ENCODE results near the gene PDLIM7.
"Not testable (repeated sequence)": the region's sequence is repeated elsewhere in the genome, so short reads cannot be mapped to it uniquely, and the experiment has no call there.

The PDLIM7 gene

DNA sequence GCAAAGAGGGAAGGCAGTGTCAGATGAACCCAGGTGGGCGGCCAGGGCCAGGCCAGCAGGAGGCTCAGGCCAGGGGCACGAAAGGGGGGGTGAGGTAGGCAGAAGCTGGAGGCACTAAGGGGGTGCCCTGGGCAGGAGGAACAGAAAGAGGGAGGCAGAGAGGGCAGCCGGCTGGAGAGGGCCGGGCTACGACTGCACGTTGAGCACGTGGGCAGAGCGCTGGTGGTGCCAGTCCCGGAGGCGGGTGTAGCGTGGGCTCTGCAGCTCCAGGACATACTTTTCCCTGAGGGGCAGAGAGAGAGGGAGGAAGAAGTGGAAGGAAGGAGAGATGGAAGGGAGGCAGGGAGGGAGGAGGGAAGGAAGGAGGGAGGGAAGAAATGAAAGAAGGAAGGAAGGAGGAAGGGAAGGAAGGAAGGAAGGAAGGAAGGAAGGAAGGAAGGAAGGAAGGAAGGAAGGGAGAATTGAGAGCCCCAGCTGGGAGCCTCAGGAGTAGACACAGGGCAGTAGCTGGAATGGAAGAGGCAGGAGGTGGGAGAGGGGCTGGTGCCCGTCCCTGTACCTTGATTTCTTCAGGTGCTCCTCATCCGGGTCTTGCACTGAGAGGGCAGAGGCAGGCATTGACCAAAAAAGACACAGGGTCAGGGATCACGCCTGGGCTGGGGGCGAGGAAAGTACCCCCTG lies 7.0 kb downstream of the PDLIM7 start:
- DNase-seq: no peak

DNA sequence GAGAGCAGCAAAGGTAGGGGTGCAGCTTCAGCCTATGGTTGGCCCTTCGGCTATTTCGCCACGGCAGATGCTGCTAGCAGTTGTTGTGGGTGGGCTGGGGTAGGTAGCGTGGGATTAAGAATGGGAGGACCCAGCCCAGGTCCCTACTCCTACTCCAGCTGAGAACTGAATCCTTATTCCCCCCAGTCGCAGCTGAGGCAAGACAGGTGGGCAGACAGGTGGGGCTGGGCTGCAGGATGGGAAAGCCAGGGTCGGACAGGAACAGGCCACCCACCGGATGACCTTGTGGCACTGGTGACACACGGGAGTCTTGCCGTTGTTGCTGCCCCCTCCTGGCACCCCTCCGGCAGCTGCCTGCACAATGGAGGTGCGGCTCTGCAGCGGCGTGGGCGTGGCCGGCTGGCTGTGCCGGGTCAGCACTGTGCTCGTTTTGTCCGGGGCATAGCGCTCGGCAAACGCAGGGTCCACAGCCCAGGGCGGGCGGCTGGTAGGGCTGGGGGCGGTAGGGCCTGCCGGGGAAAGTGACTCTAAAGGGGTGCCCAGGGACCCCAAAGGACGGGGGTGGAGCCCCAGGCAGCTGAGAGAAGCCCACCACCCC lies 8.2 kb downstream of the PDLIM7 start:
- DNase-seq: no peak

DNA sequence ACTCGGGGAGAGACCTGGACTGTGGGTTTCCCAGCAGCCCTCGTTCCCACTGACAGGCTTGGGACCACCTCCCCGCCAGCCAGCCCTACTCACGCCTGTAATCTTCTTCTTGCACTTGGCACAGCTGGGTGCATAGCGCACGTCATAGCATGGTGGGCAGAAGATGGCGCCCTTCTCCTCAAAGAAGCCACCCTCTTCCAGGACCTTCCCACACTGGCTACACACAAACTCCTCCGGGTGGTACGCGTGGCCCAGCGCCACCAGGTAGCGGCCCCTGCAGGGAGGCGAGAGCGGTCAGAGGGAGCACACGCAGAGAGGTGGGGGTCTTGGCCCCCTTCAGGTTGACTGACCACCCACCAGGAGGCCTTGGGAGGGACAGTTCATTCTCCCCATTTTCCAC lies 9.4 kb downstream of the PDLIM7 start:
- no peak for DNase-seq

DNA sequence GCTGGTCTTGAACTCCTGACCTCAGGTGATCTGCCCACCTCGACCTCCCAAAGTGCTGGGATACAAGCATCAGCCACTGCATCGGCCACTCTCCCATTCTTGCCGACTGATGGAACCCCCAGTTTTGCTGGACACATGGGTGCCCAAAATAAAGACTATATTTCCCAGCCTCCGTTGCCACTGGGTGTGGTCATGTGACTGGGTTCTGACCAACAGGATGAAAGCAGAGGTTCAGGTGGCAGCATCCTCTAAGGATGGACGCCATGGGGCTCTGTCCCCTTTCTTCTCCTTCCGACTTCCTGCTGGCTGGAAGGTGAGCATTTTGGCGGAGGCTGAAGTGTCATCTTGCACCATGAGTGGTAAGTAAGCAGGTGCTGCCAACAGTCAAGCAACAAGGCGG lies 10.3 kb downstream of the PDLIM7 start:
- DNase-seq: no peak

DNA sequence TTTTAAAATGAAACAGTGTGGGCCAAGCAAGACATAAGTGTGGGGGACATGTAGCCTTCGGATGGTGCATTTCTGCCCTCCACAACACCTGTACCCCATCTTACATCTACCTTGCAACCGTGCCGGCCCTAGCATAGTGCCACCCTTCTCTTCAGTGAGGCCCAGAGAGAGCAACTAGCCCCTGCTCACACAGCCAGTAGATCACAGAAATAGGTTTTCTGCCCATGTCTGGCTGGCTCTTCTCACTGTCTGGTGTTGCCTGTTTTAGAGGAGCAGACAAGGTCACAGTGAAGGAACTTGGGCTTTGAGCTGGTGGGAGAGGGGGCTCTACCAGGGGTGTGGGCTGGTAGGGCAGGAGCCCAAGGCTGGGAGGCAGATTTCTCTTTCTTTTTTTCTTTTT lies 11.1 kb downstream of the PDLIM7 start:
- DNase-seq: no peak

DNA sequence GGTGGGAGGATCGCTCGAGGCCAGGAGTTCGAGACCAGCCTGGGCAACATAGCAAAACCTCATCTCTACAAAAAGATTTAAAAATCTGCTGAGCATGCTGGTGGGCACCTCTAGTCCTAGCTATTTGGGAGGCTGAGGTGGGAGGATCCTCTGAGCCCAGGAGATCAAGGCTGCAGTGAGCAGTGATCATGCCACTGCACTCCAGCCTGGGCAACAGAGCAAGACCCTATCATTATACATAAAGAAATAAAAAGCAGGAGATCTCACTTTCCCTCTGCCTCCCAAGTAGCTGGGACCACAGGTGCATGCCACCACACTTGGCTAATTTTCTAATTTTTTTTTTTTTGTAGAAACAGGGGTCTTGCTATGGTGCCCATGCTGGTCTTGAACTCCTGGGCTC lies 11.7 kb downstream of the PDLIM7 start:
- not testable (repeated sequence) for DNase-seq

DNA sequence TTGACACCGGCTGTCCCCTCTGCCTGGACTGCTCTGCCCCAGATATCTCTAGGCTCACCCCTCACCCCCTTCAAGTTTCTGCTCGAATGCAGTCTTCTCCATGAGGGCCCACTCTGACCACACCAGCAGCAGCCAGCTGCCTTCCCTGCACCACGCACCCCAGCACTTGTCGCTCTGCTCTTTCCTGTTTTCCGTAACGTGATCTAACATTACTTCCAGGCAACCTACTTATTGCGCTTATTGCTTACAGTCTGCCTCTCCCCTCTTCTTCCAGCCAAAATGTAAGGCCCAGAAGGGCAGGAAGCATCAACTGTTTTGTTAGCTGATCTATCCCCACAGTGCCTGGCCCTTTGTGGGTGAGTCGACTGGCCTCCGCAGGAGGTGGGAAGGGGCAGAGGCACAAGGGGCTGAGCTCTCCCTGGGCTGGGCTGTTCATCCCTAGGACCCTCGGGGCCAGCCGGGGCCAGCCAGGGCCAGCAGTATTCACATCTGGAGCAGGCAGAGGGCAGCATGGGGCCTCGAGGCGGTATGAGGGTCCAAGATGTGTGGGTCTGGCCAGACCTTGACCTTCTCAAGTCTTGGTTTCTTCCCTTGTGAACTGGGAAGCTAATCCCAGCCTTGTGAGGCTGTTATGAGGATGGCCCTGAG lies 12.4 kb downstream of the PDLIM7 start:
- no peak for DNase-seq

DNA sequence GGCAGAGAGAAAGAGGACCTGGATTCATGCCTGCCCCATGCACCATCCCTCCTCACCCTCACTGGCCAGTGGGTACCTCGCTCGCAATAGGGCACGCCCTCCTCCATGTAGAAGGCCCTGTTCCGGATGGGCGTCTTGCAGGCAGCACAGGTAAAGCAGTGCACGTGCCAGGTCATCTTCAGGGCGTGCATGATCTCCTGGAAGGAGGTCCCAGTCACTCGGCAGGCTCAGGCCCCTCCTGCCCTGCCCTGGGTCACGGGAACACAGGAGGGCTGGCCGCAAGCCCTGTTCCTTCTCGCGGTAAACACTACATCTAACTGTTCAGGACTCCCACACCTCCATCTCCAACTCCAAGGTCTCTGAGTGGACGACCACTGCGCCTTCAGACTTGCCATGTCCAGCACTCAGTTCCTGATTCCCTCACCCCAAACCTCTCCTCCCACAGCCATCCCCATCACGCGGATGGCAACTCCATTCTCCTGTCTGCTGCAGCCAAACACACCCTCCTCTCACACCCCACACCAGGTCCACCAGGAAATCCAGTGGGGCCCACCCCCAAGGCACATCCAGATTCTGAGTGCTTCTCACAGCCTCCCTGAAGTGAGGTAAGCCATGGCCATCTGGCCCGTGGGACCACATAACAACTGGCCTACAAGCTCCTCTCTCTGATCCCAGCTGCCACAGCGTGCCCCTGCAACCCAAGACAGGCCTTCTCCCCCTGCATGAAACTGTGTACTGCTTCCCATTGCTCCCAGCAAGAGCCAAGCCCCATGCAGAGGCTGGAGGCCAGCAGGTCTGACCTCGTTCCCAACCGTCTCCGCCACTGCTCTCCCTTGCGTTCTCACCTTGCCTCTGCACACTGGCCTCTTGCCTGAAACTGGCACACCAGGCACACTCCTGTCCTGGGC lies 13.2 kb downstream of the PDLIM7 start:
- no peak for DNase-seq

DNA sequence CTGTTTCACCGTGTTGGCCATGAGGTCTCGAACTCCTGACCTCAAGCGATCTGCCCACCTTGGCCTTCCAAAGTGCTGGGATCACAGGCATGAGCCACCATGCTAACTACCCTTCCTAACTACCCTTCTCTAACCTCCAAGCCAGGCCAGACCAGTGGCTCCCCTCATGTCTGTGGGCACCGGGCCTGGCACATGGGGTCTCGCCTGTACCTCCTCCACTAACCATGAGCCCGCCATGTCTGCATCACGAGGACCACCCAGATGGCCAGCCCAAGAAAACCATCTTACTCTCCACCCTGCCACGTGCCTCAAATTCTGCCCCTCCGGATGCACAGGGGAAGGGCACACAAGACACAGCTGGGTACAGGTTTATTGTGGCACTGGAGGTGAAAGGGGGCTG lies 14.4 kb downstream of the PDLIM7 start:
- DNase-seq: no peak

DNA sequence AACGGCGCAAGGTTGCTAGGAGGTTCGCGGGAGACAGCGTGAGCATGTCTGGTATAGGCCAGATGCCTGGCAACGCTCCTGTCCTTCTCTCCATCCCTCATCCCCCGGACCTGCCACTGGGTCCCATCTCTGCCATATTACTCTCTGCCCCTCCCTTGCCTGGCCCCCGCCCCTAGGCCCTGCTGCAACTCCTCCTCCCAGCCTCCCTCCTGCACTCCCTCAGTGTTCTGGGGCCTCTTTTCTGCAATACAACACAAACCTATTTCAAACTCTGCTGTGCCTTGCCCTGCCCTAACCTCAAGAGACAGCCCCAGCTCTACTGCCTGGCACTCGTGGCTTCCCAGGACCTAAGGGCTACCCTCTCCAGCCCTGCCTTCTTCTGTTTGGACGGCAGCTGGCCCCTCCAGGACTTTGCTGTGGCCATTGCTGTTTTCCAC lies 15.0 kb downstream of the PDLIM7 start:
- no peak for DNase-seq

DNA sequence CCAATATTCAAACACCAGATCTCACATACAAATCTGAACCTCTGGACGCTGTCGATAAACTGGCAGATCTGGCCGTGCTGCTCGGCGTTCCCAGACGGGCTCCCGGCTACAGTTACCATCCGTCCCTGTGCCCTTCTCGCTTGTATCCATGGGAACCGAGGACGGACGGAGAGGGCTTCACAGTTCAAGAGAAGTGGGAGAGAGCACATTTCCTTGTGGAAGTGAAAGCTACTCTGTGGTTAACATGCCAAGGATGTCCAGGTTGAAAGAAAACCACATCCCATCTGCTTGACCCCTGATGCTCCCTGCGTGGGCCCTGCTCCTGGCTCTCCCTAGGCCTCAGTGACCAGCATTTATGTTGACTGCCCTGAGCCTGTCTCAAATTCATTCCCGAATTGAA lies 17.6 kb downstream of the PDLIM7 start:
- no peak for DNase-seq

DNA sequence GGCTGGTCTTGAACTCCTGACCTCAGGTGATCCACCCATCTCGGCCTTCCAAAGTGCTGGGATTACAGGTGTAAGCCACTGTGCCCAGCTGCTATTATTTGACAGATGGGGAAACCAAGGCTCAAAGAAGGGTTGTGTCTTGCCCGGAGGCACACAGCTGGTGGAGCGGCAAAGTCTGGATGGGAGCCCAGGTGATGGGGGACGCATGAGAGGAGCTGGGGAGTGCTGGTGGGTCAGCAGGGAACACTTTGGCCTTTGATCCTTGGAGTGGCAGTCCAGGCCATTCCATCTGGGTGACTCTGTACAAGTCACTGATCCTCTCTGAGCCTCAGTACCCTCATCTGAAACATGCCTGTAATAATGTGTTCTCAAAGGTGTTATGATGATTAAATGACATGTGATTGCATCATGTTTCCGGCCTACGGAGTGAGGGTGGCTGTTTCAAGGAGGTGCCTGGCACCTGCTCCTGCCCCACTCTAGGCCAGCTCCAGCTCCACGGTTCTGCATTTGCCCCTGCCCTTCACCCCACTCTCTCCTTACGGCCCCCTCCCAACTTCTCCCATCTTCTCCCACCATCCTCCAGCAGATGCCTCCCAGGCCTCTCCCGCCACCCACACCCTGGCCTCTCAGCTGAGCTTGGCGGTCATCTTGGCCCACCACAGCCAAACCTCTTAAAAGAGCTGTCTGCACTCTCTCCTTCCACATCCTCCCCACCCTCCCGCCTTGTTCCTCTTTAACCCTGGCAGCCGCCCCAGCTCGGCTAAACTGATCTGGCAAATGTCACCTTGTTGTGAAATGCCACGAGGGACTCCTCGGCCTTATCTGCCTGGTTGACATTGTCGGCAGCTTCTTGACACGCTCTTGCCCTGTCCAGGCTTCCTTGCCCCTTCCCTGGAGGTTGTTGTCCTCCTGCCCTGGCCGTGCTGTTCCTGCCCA lies 18.4 kb downstream of the PDLIM7 start:
- peak; percentile 43 for DNase-seq

DNA sequence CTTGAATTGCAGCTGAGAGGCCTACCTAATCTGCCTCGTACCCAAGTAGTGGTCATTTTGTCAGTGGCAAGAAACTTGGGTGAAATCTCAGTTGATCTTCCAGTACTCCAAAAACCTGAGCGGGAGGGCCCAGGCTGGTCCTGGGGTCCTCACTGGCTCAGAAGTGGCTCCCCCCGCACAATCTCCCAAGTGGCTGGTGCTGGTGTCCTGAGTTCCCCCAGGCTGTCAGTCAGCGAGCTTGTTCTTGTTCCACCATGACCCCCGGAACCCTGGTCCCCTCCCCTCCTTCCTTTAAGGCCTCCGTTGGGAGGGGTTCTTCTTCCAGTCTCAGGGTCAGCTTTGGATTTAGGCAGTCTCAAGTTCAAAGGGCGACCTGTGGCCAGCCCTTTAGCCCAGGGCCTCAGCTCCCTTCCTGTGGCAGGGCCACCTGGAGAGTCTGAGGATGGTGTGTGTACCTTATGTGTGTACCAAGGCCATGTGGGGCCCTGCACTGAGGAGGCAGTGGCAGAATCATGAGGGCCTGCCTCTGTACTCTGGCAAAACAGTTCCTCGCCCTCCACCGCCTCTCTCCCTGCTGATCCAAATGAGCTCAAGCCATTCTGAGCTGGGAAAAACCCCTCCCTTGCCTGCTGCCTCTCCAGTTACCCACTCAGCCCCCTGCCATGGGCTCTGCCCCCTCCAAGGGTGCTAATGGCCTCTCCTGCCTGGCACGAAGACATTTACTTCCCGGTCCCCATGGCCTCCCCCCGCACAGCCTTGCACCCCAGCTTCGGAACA lies 19.5 kb downstream of the PDLIM7 start:
- DNase-seq: no peak

DNA sequence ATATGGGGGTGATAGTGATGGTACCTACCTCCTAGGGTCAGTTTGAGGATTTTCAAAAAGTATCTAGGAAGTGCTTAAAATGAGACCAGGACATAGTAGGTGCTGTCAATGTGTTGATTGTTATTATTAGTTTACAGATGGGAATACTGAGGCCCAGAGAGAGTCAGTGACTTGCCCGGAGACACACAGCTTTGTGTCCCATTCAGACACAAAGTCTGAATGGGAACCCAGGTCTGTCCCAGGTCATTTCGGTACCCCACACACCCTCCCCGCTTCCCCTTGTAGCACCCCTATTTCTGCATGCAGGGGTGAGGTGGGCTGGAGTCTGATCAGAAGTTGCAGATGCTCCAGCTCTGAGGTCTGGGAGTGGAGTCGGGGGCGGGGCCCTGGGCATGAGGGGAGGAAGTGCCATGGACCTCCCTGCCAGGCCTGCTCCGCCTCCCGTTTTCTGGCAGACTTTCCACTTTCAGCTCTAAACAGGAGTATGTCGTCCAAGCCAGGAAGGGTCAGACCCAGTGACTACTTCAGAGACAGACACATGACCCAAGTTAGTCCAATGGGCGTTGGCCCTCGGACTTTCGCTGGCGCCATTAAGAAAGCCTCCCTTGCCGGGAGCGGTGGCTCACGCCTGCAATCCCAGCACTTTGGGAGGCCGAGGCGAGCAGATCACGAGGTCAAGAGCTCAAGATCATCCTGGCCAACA lies 20.7 kb downstream of the PDLIM7 start:
- DNase-seq: no peak

DNA sequence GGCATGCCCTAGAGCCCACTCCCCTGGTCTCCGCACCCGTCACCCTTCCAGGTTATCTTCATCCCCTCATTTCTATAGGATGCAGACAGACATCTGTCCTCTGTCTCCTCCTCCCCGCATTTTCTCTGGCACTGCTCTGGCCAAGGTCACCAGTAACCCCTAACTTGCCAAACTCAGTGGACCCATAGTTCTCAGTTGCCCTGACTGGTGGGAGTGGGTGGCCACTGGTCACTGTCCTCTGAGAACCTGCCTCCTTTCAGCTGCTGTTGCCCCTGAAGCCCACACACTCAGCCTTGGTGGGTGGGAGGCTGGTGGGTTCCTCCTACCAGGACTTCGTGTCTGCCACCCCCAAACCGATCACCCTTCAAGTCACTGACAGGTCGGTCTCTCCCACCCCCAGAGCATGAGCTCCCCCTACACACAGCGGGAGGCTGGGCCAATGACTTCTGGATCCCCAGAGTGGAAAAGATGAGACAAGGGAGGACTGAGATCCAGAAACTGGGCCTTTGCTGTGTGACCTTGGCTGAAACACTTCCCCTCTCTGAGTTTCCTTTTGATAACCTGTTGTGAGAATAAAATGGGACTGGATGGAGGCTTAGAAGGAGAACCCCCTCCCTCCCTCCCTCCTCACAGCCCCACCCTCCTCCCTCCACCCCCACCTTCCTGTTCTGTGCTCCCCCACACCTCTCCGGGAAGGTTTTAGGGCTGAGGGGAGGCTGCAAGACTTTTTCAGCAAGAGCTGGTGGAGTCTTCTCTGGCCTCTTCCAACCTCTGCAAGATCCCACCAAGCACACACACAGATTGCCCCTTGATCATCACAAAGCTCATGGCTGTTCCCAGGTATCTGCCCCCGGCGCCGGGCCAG lies 21.6 kb downstream of the PDLIM7 start:
- DNase-seq: no peak

DNA sequence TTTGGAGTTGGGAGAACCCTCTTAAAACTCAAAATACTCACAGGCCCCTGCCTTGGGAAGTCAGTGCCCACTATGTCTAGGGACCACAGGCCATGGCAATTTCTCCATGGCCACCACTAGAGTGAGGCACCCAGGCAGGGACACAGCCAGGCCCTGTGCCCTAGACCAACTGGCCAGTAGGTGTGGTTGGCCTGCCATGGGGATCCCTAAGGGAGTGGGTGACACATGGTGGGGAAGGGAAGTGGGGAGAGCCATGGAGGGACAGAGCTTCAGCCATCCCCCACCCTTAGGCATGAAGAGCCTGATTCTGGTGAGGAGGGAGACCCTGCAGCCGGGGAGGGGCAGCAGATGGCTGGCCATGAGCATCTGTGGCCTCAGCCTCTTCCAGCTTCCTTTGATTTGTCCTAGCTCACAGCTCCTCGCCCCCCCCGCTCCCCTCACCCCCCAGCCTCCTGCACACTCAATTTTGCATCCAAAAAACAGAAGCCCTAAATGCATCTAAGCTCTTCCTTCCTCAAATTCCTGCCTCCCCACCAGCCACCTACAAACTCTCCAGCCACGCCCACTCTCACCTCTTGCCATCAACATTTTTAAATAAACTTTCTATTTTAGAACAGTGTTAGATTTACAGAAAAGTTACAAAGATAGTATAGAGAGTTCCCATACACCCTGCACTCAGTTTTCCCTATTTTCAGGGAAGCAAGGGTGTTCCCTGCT lies 22.4 kb downstream of the PDLIM7 start:
- no peak for DNase-seq

DNA sequence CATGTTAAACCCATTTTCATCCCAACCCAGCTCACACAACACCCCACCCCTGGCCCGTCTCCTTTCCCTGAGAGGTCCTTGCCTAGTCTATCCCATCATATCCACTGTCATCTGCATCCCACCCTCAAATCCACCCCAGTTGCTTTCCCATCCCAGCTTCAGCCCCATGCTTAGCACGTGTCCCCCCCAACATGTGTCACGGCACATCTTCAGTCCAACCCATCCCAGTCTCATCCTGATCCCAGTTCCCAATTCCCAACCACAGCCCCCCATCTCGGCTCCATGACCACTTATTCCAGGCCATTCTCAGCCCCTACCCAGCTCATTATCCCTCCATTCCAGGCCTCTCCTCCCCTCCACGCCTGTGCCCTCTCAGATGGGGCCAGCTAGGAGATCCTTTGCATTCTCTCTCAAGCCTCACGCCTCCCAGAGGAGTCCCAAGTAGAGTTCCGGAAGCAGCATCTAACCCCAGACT lies 23.4 kb downstream of the PDLIM7 start:
- no peak for DNase-seq

DNA sequence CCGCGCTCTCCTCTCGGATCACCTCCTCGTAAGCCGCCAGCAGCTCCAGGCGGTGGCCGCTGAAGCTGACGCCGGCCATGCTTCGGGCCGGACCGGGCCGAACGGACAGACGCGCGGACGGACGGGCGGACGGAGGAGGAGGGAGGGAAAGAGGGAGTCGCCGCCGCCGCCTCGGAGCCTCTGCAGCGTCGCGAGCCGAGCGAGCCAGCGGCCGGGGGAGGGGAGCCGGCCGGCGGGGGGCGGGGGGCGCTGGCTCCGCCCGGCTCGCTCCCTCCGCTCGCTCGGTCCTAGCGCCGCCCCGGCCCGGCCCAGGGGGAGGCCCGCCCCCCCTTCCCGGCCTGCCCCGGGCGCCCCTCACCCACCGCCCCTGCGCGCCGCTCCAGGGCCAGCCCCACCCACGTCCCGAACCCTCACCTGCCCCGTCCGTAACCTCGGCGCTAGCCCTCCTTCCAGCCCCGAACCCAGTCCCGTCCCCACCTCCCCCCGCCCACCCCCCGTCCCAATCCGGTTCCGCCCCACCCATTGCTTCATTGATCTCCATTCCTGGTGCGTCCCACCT lies 23.9 kb downstream of the PDLIM7 start, which contains the start of gene DBN1:
DBN1 (minus strand) TSS at position 192 of the 559 bp plus-strand sequence; CDS start at position 79, 113 bp downstream.
- no peak for DNase-seq

Measured in activated gamma-delta T cell treated with Interleukin-2 at 50 U/mL for 16 hours (primary cell).